HG03432 (cell line): ENCODE data around the gene EDIL3.
"Not testable (repeated sequence)": the region's sequence is repeated elsewhere in the genome, so short reads cannot be mapped to it uniquely, and the experiment has no call there.

Experiments used
- ATAC-seq: cut with Tn5 transposase; IDR thresholded peaks from one replicate; pipeline ENCODE4 v1.9.1; 2021; ENCODE audit warnings: mild to moderate bottlenecking, moderate library complexity; ENCODE audit not compliant: unreplicated experiment

The EDIL3 gene

GRCh38 chr5:84378961-84379360, 5.7 kb downstream of the EDIL3 start:
- ATAC-seq: no peak

- no peak for ATAC-seq
Observed at GRCh38 chr5:84378420-84378819, 6.3 kb downstream of the EDIL3 start.

DNA sequence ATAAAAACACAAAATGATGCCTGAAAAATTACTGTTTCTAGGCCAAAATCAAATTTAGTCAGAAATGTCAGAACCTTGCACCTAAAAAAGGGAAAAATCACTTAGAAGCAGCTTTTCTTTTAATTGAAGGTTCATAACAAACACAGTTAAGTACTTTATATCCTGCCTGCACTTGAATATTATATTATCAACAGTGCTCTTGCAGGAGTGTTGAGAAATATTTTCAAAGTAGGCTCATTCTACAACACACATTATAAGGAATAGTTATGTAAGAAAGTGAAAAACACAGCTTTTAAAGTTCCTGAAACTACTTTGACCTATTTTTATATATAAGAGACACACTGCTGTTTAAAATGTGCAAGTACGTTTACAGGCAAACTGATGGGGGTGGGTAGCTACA, 8.3 kb downstream of the EDIL3 start:
- no peak for ATAC-seq

GRCh38 chr5:84374568-84374967, 10.1 kb downstream of the EDIL3 start:
- no peak for ATAC-seq

- no peak for ATAC-seq
Observed at GRCh38 chr5:84373506-84373905, 11.2 kb downstream of the EDIL3 start.

- no peak for ATAC-seq
Observed at GRCh38 chr5:84372066-84372695, 12.5 kb downstream of the EDIL3 start.

GRCh38 chr5:84370176-84370575, 14.5 kb downstream of the EDIL3 start:
- no peak for ATAC-seq

- ATAC-seq: no peak
Observed at GRCh38 chr5:84364043-84364442, 20.6 kb downstream of the EDIL3 start.

DNA sequence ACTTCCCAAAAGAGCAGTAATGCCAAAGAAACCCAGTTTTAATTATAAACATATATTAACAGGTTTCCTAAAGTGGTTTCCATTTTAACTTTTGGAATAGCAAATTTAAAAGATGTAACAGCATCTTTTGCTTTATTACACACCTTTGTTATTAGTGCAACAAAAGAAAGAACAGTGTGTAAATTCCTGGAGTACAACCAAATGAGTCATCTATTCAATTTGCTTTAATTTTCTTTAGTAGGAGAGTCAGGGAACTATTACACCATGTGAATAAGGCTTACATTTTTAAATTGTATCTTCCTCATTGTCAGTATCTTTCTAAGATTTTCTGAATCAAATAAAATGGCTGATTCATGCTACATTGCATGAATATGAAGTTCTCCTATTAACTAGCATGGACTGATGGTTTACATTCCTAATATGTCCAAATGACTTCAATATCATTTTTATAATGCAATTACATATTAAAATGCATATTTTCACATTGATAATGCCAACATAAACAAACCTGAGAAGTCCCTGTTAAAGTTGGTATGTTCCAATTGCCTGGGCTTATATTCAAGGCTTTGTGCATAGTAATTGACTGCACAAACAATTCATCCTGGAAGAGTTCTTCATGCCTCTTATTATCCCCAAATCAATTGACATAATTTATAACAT, 22.5 kb downstream of the EDIL3 start:
- no peak for ATAC-seq

- ATAC-seq: no peak
Observed at GRCh38 chr5:84361572-84361971, 23.1 kb downstream of the EDIL3 start.

DNA sequence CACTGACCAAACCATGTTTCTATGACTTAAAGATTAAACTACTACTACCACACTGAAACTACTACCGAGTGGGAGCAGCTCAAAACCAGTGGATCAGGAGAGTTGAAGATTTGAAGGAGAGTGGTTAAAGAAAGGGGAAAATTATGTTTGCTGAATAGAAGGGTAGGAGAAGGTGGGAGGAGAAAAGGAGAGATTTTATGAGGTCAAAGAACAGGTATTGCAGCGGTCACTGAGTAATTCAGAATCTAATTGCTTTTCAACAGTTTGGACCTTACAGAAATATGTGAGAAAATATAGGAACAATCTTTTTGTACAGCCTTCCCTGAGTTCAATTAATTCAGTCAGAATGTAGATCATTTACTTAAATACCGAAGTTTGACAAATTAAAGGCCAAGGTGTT, 24.6 kb downstream of the EDIL3 start:
- ATAC-seq: no peak

DNA sequence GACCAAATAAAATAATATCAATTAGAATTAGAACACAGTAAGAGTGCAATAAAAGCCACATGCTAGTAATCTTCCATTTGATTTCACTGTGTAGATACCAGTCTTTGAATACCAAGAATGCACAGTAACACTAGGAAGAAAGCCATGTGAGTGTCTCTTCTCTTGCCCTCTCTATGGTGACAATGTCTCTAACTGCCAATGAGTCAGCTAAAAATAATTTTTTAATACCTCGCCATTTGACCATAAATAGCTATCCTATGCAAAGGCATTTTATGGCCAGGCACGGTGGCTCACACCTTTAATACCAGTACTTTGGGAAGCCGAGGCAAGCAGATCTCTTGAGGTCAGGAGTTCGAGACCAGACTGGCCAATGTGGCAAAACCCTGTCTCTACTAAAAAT, 30.6 kb downstream of the EDIL3 start:
- no peak for ATAC-seq

DNA sequence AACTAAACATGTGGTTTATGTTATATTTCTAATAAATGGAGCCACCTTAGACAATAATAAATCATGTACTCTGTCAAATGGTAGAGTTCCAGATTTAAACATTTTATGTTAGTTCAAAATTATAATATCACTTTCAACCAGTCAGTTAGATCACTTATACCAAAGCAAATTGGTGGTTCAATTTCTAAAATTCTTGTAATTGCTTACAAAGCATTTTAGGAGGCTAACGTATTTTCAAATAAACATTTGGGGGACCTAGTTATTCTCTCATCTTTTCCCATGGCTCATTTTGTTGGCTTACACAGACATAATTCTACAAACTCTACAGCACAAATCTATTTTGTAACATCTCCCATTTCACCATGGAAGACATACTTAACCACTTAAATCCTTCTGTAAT, 39.9 kb downstream of the EDIL3 start:
- no peak for ATAC-seq

DNA sequence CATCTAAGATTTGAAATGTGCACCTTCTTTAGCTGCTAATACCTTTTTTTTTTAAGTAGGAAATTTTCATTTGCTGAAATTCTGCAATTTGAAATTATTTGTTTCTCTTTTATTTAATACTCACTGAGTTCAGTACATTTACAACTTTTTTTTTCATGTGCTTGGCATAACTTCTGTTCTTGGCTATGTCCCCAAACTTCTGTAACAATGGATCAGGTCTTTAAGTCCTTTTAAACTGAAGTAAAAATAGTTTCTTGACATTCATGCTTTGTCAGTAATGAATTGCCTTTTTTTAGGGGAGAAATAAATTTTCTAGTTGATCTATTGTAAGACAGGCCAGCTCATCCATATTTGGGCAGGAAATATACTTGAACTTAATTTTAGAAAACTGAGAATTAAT, 41.5 kb downstream of the EDIL3 start:
- no peak for ATAC-seq

DNA sequence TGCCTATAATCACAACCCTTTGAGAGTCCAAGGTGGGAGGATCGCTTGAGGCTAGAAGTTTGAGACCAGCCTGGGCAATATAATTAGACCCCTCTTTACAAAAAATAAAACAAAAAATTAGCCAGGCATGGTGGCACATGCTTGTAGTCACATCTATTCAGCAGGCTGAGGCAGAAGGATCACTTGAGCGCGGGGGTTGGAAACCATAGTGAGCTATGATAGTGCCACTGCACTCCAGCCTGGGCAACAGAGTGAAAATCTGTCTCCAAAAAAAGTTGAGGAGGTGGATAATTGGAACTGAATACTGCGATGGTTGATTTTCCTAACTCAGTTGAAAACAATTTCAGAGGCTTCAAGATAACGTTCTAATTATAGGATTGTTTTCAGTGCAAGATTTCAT, 52.6 kb downstream of the EDIL3 start:
- no peak for ATAC-seq

- ATAC-seq: no peak
Observed at GRCh38 chr5:84327591-84327990, 57.1 kb downstream of the EDIL3 start.

DNA sequence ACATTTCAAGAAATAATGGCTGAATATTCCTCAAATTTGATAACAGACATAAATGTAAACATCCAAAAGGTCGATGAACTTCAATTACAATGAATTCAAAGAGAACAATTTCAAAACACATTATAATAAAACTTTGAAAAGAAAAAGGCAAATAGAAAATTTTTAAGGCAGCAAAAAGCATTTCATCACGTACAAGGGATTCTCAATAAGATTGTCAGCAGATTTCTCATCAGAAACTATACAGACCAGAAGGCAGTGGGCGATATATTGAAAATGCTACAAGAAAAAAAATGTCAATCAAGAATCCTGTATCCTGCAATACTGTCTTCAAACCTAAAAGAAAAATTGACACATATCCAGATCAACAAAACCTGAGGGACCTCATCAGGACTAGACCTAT, 62.0 kb downstream of the EDIL3 start:
- no peak for ATAC-seq

DNA sequence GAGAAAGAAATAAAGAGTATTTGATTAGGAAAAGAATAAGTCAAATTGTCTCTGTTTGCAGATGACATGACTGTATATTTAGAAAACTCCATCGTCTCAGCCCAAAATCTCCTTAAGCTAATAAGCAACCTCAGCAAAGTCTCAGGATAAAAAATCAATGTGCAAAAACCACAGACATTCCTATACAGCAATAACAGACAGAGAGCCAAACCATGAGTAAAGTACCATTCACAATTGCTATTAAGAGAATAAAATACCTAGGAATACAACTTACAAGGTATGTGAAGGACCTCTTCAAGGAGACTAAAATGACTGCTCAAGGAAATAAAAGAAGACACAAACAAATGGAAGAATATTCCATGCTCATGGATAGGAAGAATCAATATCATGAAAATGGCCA, 66.9 kb downstream of the EDIL3 start:
- not testable (repeated sequence) for ATAC-seq

DNA sequence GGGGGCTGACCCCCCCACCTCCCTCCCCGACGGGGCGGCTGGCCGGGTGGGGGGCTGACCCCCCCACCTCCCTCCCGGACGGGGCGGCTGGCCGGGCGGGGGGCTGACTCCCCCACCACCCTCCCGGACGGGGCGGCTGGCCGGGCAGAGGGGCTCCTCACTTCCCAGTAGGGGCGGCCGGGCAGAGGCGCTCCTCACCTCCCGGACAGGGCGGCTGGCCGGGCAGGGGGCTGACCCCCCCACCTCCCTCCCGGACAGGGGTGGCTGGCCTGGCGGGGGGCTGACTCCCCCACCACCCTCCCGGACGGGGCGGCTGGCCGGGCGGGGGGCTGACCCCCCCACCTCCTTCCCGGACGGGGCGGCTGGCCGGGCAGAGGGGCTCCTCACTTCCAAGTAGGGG, 72.4 kb downstream of the EDIL3 start:
- ATAC-seq: not testable (repeated sequence)

DNA sequence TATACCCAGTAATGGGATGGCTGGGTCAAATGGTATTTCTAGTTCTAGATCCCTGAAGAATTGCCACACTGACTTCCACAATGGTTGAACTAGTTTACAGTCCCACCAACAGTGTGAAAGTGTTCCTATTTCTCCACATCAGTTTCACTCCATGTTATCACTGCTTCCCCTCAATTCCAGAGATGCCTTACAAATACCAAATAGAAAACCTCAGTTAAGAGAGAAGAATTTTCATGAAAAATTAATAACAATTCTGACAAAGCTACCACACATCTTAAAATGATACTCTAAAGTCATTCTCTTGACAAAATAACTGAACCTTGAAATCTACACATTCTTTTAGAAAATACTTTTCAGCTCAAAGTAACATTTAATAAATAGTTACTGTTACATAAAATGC, 74.8 kb downstream of the EDIL3 start:
- not testable (repeated sequence) for ATAC-seq

DNA sequence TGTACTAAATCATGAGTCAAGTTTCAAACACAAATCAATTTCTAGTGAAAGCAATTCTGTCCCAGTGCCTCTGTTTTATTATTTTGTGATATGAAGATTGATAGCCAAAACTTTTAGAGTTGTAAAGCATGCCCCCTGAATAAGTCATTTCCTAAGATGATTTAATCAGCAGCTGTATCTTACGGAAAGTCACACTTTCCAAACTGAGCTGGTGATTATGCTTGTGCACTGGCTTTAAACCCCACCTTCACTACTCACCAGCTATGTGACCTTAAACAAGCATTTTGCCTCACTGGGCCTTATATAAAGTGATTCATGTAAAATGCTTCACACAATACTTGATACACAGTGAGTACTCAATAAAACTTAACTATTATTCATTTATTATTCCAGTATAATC, 78.1 kb downstream of the EDIL3 start:
- ATAC-seq: no peak

GRCh38 chr5:84304599-84304998, 80.1 kb downstream of the EDIL3 start:
- no peak for ATAC-seq

DNA sequence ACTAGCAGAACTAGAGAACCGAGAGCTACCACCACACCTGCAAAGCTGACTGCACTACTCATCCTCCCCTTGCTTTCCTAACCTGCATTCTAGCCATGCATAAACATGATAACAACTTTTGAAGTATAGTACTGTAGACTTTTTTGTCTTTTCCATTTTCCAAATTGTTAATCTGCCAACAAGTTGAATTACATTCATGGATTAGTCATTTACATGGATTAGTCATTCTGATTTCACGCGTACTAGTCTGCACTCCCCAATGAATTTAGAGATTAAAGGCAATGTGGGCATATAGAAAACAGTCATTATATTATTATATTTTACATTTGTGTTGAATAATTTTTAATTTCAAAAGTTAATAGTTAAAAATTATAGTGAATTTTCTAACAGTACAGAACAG, 81.4 kb downstream of the EDIL3 start:
- ATAC-seq: no peak
